Smooth muscle cell (in vitro differentiated cells): ENCODE data around the gene STK33. TPM values are rescaled to one million over a fixed set of nuclear protein-coding genes. Genes with fewer than 3 reads are reported as not detected.

Experiments used
- DNase-seq: peaks from one replicate; lab custom pipeline; 2025; ENCODE audit not compliant: unreplicated experiment; lab: John Stamatoyannopoulos, UW
- H2AFZ ChIP-seq: fragments of 200-600 bp; sonication (generic); 2 replicates; pipeline ENCODE4 v1.6.0; 2016; ENCODE audit warnings: antibody characterized with exemption, low read depth, mild to moderate bottlenecking
- H3F3A ChIP-seq: fragments of 200-600 bp; sonication (generic); 2 replicates; pipeline ENCODE4 v1.6.0; 2017; ENCODE audit warnings: antibody characterized with exemption, low read depth
- H3K27ac ChIP-seq: fragments of 200-600 bp; sonication (generic); 2 replicates; pipeline ENCODE4 v1.5.1; 2016; ENCODE audit warnings: low read depth, mild to moderate bottlenecking
- H3K27me3 ChIP-seq: fragments of 200-600 bp; sonication (generic); 2 replicates; pipeline ENCODE4 v1.6.1; 2016; ENCODE audit warnings: low read depth, mild to moderate bottlenecking
- H3K36me3 ChIP-seq: fragments of 200-600 bp; sonication (generic); 2 replicates; pipeline ENCODE4 v1.5.1; 2016; ENCODE audit warnings: low read depth
- H3K4me1 ChIP-seq: fragments of 200-600 bp; sonication (generic); 2 replicates; pipeline ENCODE4 v1.5.1; 2016; ENCODE audit warnings: low read depth
- H3K4me2 ChIP-seq: fragments of 200-600 bp; sonication (generic); 2 replicates; pipeline ENCODE4 v1.6.0; 2016; ENCODE audit warnings: mild to moderate bottlenecking
- H3K4me3 ChIP-seq: fragments of 200-600 bp; sonication (generic); 2 replicates; pipeline ENCODE4 v1.5.1; 2016; ENCODE audit warnings: mild to moderate bottlenecking
- H3K79me2 ChIP-seq: fragments of 200-600 bp; sonication (generic); 2 replicates; pipeline ENCODE4 v1.6.0; 2016; ENCODE audit warnings: low read depth, mild to moderate bottlenecking
- H3K9ac ChIP-seq: fragments of 200-600 bp; sonication (generic); 2 replicates; pipeline ENCODE4 v1.6.0; 2016; ENCODE audit warnings: low read depth
- H3K9me3 ChIP-seq: fragments of 200-600 bp; sonication (generic); replicated peaks from 2 replicates; pipeline ENCODE4 v1.5.1; 2016; ENCODE audit warnings: low read depth
- H4K20me1 ChIP-seq: fragments of 200-600 bp; sonication (generic); 2 replicates; pipeline ENCODE4 v1.6.0; 2016; ENCODE audit warnings: low read depth
- WGBS: methylation state at CpG from one replicate; pipeline ENCODE4 v1.1.7; 2016; ENCODE audit warnings: low lambda C conversion rate; 5-methylcytosine and 5-hydroxymethylcytosine counted together
- polyA plus RNA-seq: library from polyadenylated mRNA; unstranded; fragments of >200 nt; fragmentation: Nextera tagmentation; extraction: Ambion mirVana; gene quantifications from 2 replicates; pipeline ENCODE4 v1.2.1, GENCODE V29; 2016
- total RNA-seq: library from RNA; depleted of rRNA; stranded (reverse); fragments of >200 nt; gene quantifications from 2 replicates; pipeline ENCODE4 v1.2.3, GENCODE V29; 2014
- TF ChIP-seq, protein P1 (sequence below): fragments of 200-600 bp; sonication (generic); IDR thresholded peaks from 2 replicates; pipeline ENCODE4 v1.5.1; 2017; ENCODE audit warnings: borderline replicate concordance, mild to moderate bottlenecking, antibody characterized with exemption; ENCODE audit not compliant: insufficient read depth, poor library complexity, severe bottlenecking

The STK33 gene
- total and polyA plus RNA-seq, 2 experiments from 2014 or later: 1.2 to 2.9 TPM

DNA sequence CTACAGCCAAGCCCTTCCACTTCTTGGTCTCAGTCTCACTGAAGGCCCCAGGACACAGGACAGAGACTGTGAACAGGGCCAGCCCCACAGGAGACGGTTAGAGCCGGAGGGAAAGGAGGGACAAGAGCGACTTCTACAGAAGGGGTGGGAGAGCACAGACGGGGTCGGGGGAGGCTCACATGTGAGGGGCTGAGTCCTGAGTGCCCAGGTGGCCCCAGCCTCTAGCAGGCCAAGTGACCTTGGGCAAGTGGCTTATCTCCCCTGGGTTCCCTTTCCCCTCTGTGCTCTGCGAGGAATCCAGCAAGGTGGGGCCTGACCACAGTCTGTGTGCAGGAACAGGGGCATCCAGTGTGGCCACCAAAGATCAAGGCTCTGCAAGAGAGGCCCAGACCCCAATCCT is 227.7 kb downstream of the STK33 start:
- H3K9me3 ChIP-seq: no peaks in the 10 kb centered on the region
- TF ChIP-seq, protein P1, sequence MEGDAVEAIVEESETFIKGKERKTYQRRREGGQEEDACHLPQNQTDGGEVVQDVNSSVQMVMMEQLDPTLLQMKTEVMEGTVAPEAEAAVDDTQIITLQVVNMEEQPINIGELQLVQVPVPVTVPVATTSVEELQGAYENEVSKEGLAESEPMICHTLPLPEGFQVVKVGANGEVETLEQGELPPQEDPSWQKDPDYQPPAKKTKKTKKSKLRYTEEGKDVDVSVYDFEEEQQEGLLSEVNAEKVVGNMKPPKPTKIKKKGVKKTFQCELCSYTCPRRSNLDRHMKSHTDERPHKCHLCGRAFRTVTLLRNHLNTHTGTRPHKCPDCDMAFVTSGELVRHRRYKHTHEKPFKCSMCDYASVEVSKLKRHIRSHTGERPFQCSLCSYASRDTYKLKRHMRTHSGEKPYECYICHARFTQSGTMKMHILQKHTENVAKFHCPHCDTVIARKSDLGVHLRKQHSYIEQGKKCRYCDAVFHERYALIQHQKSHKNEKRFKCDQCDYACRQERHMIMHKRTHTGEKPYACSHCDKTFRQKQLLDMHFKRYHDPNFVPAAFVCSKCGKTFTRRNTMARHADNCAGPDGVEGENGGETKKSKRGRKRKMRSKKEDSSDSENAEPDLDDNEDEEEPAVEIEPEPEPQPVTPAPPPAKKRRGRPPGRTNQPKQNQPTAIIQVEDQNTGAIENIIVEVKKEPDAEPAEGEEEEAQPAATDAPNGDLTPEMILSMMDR: no peak
- no peak overlapping the region for H3K9ac ChIP-seq
- no peak overlapping the region for H3K4me3 ChIP-seq
- no peaks in the 10 kb centered on the region for H3K79me2 ChIP-seq
- H3K4me1 ChIP-seq: no peaks in the 10 kb centered on the region
- H3K36me3 ChIP-seq: no peaks in the 10 kb centered on the region
- H4K20me1 ChIP-seq: no peaks in the 10 kb centered on the region
- no peak for DNase-seq
- H3K4me2 ChIP-seq: no peak overlapping the region
- no peak overlapping the region for H2AFZ ChIP-seq
- no peaks in the 10 kb centered on the region for H3F3A ChIP-seq
- H3K27ac ChIP-seq: no peak overlapping the region
- 90% methylated on average over 6 of the region's 6 CpGs for WGBS
- no peaks in the 10 kb centered on the region for H3K27me3 ChIP-seq

DNA sequence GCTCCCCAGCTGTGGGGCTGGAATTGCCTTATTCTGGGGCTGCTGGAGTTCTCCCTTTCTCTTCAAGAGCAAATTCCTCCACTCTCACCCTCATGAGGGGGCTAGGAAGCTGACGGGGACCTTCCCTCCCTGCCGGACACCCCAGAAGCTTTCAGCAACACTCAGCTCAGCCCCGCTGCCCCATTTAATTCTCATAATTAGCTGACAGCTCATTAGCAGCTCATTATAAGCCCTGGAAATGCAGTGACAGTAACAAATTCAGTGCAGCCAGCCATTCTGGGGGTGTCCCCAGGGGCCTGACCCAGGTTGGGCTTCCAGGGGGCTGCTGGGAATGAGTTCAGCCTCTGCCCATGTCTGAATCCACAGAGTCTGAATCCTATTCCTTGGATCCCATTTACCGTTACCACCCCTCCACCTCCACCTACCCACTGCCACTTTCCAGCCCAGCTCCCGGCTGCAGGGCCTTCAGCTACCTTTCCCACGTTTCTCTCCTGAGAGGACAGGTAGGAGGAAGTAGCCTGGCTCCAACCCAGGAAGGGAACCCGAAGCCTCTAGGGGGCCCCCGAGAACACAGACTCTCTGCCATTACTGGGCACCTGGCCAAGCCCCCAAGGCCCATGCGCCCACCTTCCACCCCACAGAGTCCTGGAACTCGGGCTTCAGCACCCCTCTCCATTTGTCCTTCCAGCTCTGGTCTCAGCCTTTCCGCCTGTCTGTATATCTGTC is 228.6 kb downstream of the STK33 start:
- Histone ChIP-seq H2AFZ (no peak overlapping the region), H3F3A (no peaks in the 10 kb centered on the region), H3K27ac (no peak overlapping the region), H3K36me3 (no peaks in the 10 kb centered on the region), H3K4me3 (no peak overlapping the region), H3K9me3 (no peaks in the 10 kb centered on the region), H4K20me1 (no peaks in the 10 kb centered on the region), H3K27me3 (no peaks in the 10 kb centered on the region), H3K4me1 (no peaks in the 10 kb centered on the region), H3K4me2 (no peak overlapping the region), H3K9ac (no peak overlapping the region), H3K79me2 (no peaks in the 10 kb centered on the region)
- 80% methylated on average over 11 of the region's 11 CpGs for WGBS
- DNase-seq: no peak
- TF ChIP-seq, protein P1: no peak

DNA sequence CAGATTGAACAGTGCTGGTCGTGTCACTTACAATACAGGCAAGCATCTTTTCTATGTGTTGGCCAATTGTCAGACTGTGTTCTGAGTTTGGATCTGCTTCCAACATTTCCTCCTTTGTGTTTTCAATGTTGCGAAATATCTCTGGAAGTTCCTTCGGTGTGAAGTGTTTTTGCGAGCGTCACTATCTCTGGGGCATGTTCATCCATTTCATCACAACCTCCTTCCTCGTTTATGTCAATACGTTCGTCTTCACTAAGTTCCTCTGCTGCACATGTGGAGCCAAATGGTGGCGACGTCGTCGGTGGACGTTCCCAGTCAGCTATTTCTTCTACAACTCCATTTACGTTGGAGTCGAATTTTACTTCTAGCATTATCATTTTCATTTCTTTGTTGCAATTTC is 230.1 kb downstream of the STK33 start:
- Histone ChIP-seq H3F3A (no peaks in the 10 kb centered on the region), H3K4me3 (no peak overlapping the region), H3K4me1 (no peaks in the 10 kb centered on the region), H3K27me3 (no peaks in the 10 kb centered on the region), H3K79me2 (no peaks in the 10 kb centered on the region), H3K9ac (no peak overlapping the region), H4K20me1 (no peaks in the 10 kb centered on the region), H3K36me3 (no peaks in the 10 kb centered on the region), H3K4me2 (no peak overlapping the region), H3K27ac (no peak overlapping the region), H3K9me3 (no peaks in the 10 kb centered on the region), H2AFZ (no peak overlapping the region)
- DNase-seq: no peak
- 83% methylated on average over 15 of the region's 15 CpGs for WGBS
- TF ChIP-seq, protein P1: no peak

DNA sequence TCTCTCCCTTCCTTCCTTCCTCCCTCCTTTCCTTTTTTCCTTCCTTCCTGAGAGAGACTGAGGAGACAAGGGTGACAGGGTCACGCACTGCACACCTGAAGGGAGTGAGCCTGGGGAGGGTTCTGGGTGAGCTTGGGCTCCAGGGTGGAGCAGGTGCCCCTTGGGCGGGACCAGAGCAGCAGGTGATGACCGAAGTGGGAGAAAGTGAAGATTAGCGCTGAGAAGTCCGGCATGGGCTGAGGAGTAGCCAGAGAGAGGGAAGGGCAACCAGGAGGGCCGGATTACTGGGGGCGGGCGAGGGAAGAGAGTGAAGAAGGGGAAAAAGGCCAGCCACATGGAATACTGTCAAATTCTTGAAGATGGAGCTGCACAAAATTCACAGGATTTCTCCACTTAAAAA is 231.1 kb downstream of the STK33 start:
- TF ChIP-seq, protein P1: no peak
- 85% methylated on average over 8 of the region's 8 CpGs for WGBS
- Histone ChIP-seq H3K36me3 (no peaks in the 10 kb centered on the region), H3K9ac (no peak overlapping the region), H3K4me1 (no peaks in the 10 kb centered on the region), H3K27me3 (no peaks in the 10 kb centered on the region), H3K9me3 (no peaks in the 10 kb centered on the region), H4K20me1 (no peaks in the 10 kb centered on the region), H3K79me2 (no peaks in the 10 kb centered on the region), H2AFZ (no peak overlapping the region), H3K4me3 (no peak overlapping the region), H3K4me2 (no peak overlapping the region), H3F3A (no peaks in the 10 kb centered on the region), H3K27ac (no peak overlapping the region)
- DNase-seq: no peak
